Nephron (organoid): ENCODE results near the gene PTCH2.

ENCODE experiments used
- H3K27ac Mint-ChIP-seq, 3 experiments: 2 replicates each; pipeline ENCODE4 v1.8.0; 2020; ENCODE audit warnings: mixed read lengths in 3 of 3, mild to moderate bottlenecking in 2 of 3, moderate library complexity in 1 of 3
- H3K27me3 Mint-ChIP-seq: 2 replicates; pipeline ENCODE4 v1.8.0; 2021; ENCODE audit warnings: low read depth, mild to moderate bottlenecking, moderate library complexity, mixed read lengths
- H3K36me3 Mint-ChIP-seq: 2 replicates; pipeline ENCODE4 v1.8.0; 2020; ENCODE audit warnings: low read depth, mixed read lengths
- H3K4me1 Mint-ChIP-seq: 2 replicates; pipeline ENCODE4 v1.8.0; 2020; ENCODE audit warnings: mixed read lengths
- H3K4me3 Mint-ChIP-seq, 3 experiments: 2 replicates each; pipeline ENCODE4 v1.8.0; 2020; ENCODE audit warnings: mild to moderate bottlenecking in 3 of 3, mixed read lengths in 3 of 3, moderate library complexity in 2 of 3
- H3K9me3 Mint-ChIP-seq: 2 replicates; pipeline ENCODE4 v1.8.0; 2020; ENCODE audit warnings: mixed read lengths
- TF ChIP-seq, protein P1 (sequence below), 3 experiments: fragments of 200-600 bp; sonication (generic); IDR thresholded peaks; one replicate each; pipeline ENCODE4 v1.5.0; 2021; ENCODE audit warnings: antibody characterized with exemption in 3 of 3; ENCODE audit not compliant: unreplicated experiment in 3 of 3

Gene PTCH2

DNA sequence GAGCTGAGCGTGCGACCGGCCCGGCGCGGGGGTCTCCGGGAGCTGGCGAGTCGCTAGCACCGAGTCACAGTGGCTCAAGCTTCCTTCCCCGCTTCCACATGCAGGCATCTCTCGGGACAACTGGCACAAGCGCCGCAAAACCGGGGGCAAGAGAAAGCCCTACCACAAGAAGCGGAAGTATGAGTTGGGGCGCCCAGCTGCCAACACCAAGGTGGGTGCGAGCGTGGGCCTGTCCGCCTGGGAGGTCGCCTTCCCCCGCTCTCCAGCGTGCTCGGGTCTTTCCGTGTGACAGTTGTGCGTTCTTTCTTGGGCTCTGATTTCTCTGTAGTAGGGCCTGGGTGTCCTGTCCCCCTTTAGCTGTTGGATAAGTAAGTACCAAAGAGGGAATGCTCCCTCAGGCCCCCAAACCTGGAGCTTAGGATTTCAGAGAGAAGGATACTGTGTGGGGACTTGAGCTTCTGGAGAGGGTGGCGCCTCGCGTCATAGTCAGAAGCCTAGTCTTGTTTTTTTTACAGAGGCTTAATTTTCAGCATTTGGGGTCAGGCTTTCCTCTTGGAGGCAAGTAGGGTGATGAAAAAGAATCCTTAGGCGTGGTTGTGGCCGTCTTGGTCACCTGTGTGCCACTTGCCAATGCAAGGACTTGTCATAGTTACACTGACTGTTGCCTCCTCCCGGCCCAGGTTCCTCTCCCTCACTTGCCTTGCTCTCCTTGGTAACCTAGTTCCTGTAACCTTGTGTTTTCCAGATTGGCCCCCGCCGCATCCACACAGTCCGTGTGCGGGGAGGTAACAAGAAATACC lies 66.9 kb downstream of the PTCH2 start:
- H3K27ac Mint-ChIP-seq, result peak overlapping the region; percentile 91 to 96 (median 96)
- peaks cover 25% of the 10 kb centered on the region for H3K4me1 Mint-ChIP-seq
- H3K36me3 Mint-ChIP-seq, result peaks cover 36% of the 10 kb centered on the region
- TF ChIP-seq, protein P1, sequence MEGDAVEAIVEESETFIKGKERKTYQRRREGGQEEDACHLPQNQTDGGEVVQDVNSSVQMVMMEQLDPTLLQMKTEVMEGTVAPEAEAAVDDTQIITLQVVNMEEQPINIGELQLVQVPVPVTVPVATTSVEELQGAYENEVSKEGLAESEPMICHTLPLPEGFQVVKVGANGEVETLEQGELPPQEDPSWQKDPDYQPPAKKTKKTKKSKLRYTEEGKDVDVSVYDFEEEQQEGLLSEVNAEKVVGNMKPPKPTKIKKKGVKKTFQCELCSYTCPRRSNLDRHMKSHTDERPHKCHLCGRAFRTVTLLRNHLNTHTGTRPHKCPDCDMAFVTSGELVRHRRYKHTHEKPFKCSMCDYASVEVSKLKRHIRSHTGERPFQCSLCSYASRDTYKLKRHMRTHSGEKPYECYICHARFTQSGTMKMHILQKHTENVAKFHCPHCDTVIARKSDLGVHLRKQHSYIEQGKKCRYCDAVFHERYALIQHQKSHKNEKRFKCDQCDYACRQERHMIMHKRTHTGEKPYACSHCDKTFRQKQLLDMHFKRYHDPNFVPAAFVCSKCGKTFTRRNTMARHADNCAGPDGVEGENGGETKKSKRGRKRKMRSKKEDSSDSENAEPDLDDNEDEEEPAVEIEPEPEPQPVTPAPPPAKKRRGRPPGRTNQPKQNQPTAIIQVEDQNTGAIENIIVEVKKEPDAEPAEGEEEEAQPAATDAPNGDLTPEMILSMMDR (IDR thresholded peaks at IDR 0.05; ENCODE audit: unreplicated experiment in 3 of 3), result no peak
- peak overlapping the region; percentile 91 to 93 (median 93) for H3K4me3 Mint-ChIP-seq
- no peaks in the 10 kb centered on the region for H3K27me3 Mint-ChIP-seq
- H3K9me3 Mint-ChIP-seq, result no peaks in the 10 kb centered on the region

DNA sequence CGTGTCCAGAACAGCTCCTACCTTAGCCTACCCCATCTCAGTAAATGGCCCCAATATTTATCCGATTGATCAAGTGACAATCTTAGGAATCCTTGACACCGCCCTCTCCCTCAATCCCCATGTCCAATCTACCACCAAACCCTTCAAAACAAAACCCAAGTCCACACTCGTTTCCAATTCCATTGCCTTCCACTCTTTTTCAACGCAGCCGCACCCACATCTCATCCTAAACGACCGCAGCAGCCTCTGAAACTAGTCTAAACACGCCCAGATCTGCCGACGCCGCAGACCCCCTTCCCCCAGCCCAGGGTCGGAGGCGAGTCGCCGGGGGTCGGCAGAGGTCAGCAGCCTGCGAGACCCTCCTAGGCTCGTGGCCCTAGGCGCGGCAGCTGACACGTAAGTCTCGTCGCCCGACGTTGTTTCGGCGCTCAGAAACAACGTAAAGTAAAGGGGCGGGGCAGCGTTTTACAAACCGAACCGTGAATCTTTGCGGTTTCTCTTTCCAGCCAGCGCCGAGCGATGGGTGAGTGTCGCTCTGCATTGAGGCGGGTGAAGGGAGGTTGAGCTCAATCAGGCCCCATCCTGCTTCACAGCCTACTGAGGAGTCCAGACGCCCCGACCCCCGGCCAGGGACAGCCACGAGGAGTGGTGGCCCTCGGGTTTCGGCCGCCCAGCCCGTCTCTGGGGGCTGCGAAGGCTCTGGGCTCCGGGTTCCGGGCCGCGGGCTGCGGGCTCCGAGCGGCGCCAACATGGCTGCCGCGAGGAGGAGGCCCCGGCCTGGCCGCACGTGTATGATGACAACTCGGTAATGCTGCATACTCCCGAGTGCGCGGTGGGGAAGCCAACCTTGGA lies 67.7 kb downstream of the PTCH2 start, which contains the start of gene RPS8:
TSS of gene RPS8 (plus strand) at position 463 of the 852 bp plus-strand sequence. CDS start at position 520, 57 bp downstream.
- H3K27me3 Mint-ChIP-seq, result no peaks in the 10 kb centered on the region
- peak within 1 kb of the TSS; percentile 91 to 96 (median 96) for H3K27ac Mint-ChIP-seq
- no peaks in the 10 kb centered on the region for H3K9me3 Mint-ChIP-seq
- H3K4me3 Mint-ChIP-seq, result peak within 1 kb of the TSS; percentile 91 to 93 (median 93)
- peaks cover 25% of the 10 kb centered on the region for H3K4me1 Mint-ChIP-seq
- TF ChIP-seq, protein P1 (IDR thresholded peaks at IDR 0.05; ENCODE audit: unreplicated experiment in 3 of 3), result no peak
- H3K36me3 Mint-ChIP-seq, result peaks cover 28% of the 10 kb centered on the region
